Lung (tissue), 12 donors: ENCODE data around the gene DCAF5. TPM values are rescaled to one million over a fixed set of nuclear protein-coding genes. Genes with fewer than 3 reads are reported as not detected.
A peak's percentile ranks its signal among the peaks of the same experiment; 100 is the strongest.

Experiments
- ATAC-seq: fragments of 200-7000 bp; cut with Tn5 transposase; one replicate; pipeline ENCODE4 v1.9.1; 2020; ENCODE audit warnings: moderate number of reproducible peaks; ENCODE audit not compliant: insufficient read depth, low FRiP score
- DNase-seq, 3 donors: peaks; one replicate each; pipeline ENCODE4 v3.0.0-alpha.2; 2013 to 2017
- H3K27ac ChIP-seq, 2 donors: one replicate each; pipeline ENCODE4 v1.5.1; 2013; ENCODE audit warnings: mild to moderate bottlenecking in 2 of 2, moderate library complexity in 2 of 2, control low read depth in 1 of 2, inconsistent platforms in 1 of 2, low read depth in 1 of 2, low read length in 1 of 2
- H3K27me3 ChIP-seq, 3 donors: one replicate each; pipeline ENCODE4 v1.5.1; 2013; ENCODE audit warnings: low read length in 2 of 3; ENCODE audit not compliant: control insufficient read depth in 3 of 3, insufficient read depth in 3 of 3
- H3K36me3 ChIP-seq, 4 donors: one replicate each; pipeline ENCODE4 v1.5.1; 2013; ENCODE audit warnings: low read length in 4 of 4, mild to moderate bottlenecking in 1 of 4, moderate library complexity in 1 of 4; ENCODE audit not compliant: control insufficient read depth in 4 of 4, insufficient read depth in 4 of 4
- H3K4me1 ChIP-seq, 5 donors: one replicate each; pipeline ENCODE4 v1.5.1; 2013; ENCODE audit warnings: low read length in 5 of 5, mild to moderate bottlenecking in 2 of 5, moderate library complexity in 1 of 5; ENCODE audit not compliant: control insufficient read depth in 5 of 5, insufficient read depth in 5 of 5
- H3K4me3 ChIP-seq: one replicate; pipeline ENCODE4 v1.5.1; 2013; ENCODE audit warnings: mild to moderate bottlenecking, control low read depth, moderate library complexity
- H3K9ac ChIP-seq, 2 donors: one replicate each; pipeline ENCODE4 v1.5.1; 2013; ENCODE audit warnings: low read length in 2 of 2, control low read depth in 1 of 2; ENCODE audit not compliant: insufficient read depth in 1 of 2
- H3K9me3 ChIP-seq, 4 donors: one replicate each; pipeline ENCODE4 v1.5.1; 2013; ENCODE audit warnings: low read length in 3 of 4, mild to moderate bottlenecking in 1 of 4, moderate library complexity in 1 of 4; ENCODE audit not compliant: control insufficient read depth in 4 of 4, insufficient read depth in 3 of 4
- CTCF ChIP-seq: IDR thresholded peaks from 2 replicates; pipeline ENCODE4 v1.5.1; 2012; ENCODE audit warnings: mild to moderate bottlenecking; ENCODE audit errors: control extremely low read depth, extremely low read depth
- WGBS, 2 donors: extraction: QIAGEN DNeasy Blood & Tissue Kit; methylation state at CpG; one replicate each; pipeline ENCODE4 v1.1.7; 2013; 5-methylcytosine and 5-hydroxymethylcytosine counted together
- polyA plus RNA-seq, 2 donors: library from polyadenylated mRNA; stranded (reverse); fragments of 200-250 nt; gene quantifications; one replicate each; pipeline ENCODE4 v1.2.1, GENCODE V29; 2013
- total RNA-seq, 2 donors: library from RNA; depleted of rRNA in 1 of 2; stranded (reverse); fragments of >200 nt in 1 of 2; gene quantifications; one replicate each; pipeline ENCODE4 v1.2.1, GENCODE V29; 2014 to 2021
- donor health status: control.
- donor health status: control.
- donor health status: Bipolar disorder and iron deficiency.
- donor health status: healthy.
- donor health status: DM: yes; HTN: yes; CAD: no.

The DCAF5 gene
- total and polyA plus RNA-seq, 4 donors = 20.2 to 50.4 (median 31.2) TPM

DNA sequence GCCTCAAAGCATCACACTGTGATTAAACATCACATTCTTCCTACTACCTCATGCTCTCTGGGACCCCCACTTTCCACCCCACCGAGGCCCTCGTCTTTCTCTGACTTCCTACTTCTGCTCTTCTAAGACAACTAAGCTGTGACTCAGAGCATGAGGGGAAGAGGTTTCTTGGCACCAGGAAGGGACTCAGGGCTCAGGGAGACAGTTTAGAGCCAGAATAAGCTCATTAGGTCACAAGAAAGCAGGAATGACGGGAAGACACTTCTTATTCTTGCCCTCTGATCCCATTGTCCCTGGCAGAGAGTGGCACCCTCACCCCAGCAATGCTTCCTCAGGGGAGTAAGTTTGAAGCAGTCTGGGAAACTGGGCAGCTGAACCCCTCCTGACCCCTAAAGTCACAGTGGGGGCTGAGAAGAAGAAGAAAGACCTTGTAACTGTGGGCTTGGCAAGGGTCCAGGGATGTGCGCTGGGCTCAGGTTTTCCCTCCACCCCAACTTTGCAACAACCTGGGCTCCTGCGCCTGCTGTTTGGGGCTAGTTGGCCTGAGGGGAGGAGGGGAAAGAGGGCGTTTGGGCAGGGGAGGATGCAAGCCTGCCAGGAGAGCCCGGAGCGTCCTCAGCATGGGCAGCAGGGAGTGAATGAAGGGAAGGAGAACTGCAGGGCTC lies 109.2 kb downstream of the DCAF5 start:
- Histone ChIP-seq H3K27ac (peak overlapping the region in 1 of 2 donors; percentile 86), H3K4me1 (peaks cover 8 to 40% (median 32%) of the 10 kb centered on the region in 5 donors), H3K4me3 (no peak overlapping the region), H3K36me3 (no peaks in the 10 kb centered on the region), H3K27me3 (no peaks in the 10 kb centered on the region), H3K9me3 (no peaks in the 10 kb centered on the region), H3K9ac (no peak overlapping the region)
- no peak for ATAC-seq
- no peak for DNase-seq
- TF ChIP-seq CTCF = no peak
- WGBS, 2 donors = 51 to 65% methylated on average over 8 of the region's 8 CpGs

GRCh38 chr14:69042787-69043444 lies 110.0 kb downstream of the DCAF5 start:
- H3K9ac ChIP-seq = no peak overlapping the region
- peaks cover 8 to 40% (median 32%) of the 10 kb centered on the region in 5 donors for H3K4me1 ChIP-seq
- 18 to 37% methylated on average over 10 of the region's 10 CpGs for WGBS, 2 donors
- H3K36me3 ChIP-seq = no peaks in the 10 kb centered on the region
- no peak for TF ChIP-seq CTCF
- ATAC-seq (peak; percentile 42), DNase-seq (peak in 2 of 3 donors; percentile 21 to 26)
- H3K9me3 ChIP-seq = no peaks in the 10 kb centered on the region
- H3K27ac ChIP-seq = peak overlapping the region; percentile 17 to 86
- H3K4me3 ChIP-seq = no peak overlapping the region
- H3K27me3 ChIP-seq = no peaks in the 10 kb centered on the region

- ATAC-seq = no peak
- Histone ChIP-seq H3K9me3 (no peaks in the 10 kb centered on the region), H3K4me3 (no peak overlapping the region), H3K27me3 (no peaks in the 10 kb centered on the region), H3K9ac (no peak overlapping the region), H3K36me3 (no peaks in the 10 kb centered on the region), H3K4me1 (peaks cover 8 to 40% (median 32%) of the 10 kb centered on the region in 5 donors), H3K27ac (no peak overlapping the region)
- DNase-seq = no peak
- TF ChIP-seq CTCF = no peak
- WGBS, 2 donors = 39 to 68% methylated on average over 3 of the region's 3 CpGs
Measured at GRCh38 chr14:69042299-69042698, 110.6 kb downstream of the DCAF5 start.
